Neural crest cell (in vitro differentiated cells): ENCODE results near the gene SLAIN1. TPM values are rescaled to one million over a fixed set of nuclear protein-coding genes. Genes with fewer than 3 reads are reported as not detected.

Experiments used
- DNase-seq: peaks from one replicate; pipeline ENCODE4 v3.0.0; 2021; ENCODE audit warnings: low read depth, mixed read lengths, low spot score
- H3K27ac Mint-ChIP-seq: one replicate; pipeline ENCODE4 v1.8.0; 2021; ENCODE audit warnings: mild to moderate bottlenecking, mixed read lengths; ENCODE audit not compliant: unreplicated experiment
- H3K27me3 Mint-ChIP-seq: 2 replicates; pipeline ENCODE4 v1.8.0; 2021; ENCODE audit warnings: low read depth, mild to moderate bottlenecking, mixed read lengths
- H3K36me3 Mint-ChIP-seq: 2 replicates; pipeline ENCODE4 v1.8.0; 2021; ENCODE audit warnings: low read depth, mild to moderate bottlenecking, mixed read lengths
- H3K4me1 Mint-ChIP-seq: 2 replicates; pipeline ENCODE4 v1.8.0; 2021; ENCODE audit warnings: mixed read lengths
- H3K4me3 Mint-ChIP-seq: one replicate; pipeline ENCODE4 v1.8.0; 2021; ENCODE audit warnings: mild to moderate bottlenecking, mixed read lengths
- H3K9me3 Mint-ChIP-seq: 2 replicates; pipeline ENCODE4 v1.8.0; 2021; ENCODE audit warnings: mixed read lengths
- total RNA-seq: library from RNA; stranded (reverse); gene quantifications from 2 replicates; pipeline ENCODE4 v1.2.1, GENCODE V29; 2021
- TF ChIP-seq, protein P1 (sequence below): fragments of 200-600 bp; sonication (generic); conservative IDR thresholded peaks from 2 replicates; pipeline ENCODE4 v1.5.0; 2021; ENCODE audit warnings: antibody characterized with exemption, mild to moderate bottlenecking

SLAIN1 gene
- total RNA-seq, 1 donor from 2014 or later, result 38.7 TPM

DNA sequence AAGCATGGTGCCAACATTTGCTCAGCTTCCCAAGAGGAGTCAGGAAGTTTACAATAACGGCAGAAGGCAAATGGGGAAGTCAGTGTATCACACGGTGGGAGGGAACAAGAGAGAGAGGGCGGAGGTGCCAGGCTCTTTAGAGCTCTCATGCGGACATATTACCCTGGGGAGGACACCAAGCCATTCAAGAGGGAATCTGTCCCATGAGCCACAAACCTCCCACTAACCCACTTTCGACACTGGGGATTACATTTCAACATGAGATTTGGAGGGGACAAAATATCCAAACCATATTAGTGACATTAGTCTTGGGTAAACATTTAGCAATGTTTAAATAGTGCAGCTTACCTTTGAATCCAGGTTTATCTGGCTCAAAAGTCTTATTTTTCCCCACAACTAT lies 69.9 kb downstream of the SLAIN1 start:
- Mint-ChIP-seq H3K4me1 (no peaks in the 10 kb centered on the region), H3K4me3 (no peak overlapping the region), H3K9me3 (peaks cover 4% of the 10 kb centered on the region), H3K36me3 (peaks cover 44% of the 10 kb centered on the region), H3K27ac (no peak overlapping the region), H3K27me3 (no peaks in the 10 kb centered on the region)
- DNase-seq, result no peak
- TF ChIP-seq, protein P1, sequence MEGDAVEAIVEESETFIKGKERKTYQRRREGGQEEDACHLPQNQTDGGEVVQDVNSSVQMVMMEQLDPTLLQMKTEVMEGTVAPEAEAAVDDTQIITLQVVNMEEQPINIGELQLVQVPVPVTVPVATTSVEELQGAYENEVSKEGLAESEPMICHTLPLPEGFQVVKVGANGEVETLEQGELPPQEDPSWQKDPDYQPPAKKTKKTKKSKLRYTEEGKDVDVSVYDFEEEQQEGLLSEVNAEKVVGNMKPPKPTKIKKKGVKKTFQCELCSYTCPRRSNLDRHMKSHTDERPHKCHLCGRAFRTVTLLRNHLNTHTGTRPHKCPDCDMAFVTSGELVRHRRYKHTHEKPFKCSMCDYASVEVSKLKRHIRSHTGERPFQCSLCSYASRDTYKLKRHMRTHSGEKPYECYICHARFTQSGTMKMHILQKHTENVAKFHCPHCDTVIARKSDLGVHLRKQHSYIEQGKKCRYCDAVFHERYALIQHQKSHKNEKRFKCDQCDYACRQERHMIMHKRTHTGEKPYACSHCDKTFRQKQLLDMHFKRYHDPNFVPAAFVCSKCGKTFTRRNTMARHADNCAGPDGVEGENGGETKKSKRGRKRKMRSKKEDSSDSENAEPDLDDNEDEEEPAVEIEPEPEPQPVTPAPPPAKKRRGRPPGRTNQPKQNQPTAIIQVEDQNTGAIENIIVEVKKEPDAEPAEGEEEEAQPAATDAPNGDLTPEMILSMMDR, result no peak

DNA sequence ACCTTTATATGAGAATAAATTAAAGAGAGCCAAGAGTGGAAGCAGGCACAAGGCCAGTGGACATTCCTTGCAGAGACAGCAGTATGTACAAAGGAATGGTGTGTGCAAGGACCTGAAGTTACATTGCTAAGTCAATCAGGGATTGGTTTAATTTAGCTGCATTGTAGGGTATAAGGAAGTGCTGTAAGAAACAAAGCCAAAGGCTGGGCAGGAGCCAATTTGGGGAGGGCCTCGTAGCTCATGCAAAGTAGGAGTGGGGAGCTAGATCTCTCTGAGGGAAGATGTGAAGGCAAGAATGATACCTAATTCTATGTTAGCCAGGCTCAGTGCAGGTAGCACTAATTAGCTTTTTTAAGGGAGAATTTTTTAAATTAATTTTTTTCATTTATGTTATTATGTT lies 76.7 kb downstream of the SLAIN1 start:
- Mint-ChIP-seq H3K4me3 (no peak overlapping the region), H3K9me3 (peaks cover 2% of the 10 kb centered on the region), H3K27ac (no peak overlapping the region), H3K36me3 (peaks cover 4% of the 10 kb centered on the region), H3K27me3 (no peaks in the 10 kb centered on the region), H3K4me1 (peaks cover 9% of the 10 kb centered on the region)
- no peak for DNase-seq
- TF ChIP-seq, protein P1, result no peak

DNA sequence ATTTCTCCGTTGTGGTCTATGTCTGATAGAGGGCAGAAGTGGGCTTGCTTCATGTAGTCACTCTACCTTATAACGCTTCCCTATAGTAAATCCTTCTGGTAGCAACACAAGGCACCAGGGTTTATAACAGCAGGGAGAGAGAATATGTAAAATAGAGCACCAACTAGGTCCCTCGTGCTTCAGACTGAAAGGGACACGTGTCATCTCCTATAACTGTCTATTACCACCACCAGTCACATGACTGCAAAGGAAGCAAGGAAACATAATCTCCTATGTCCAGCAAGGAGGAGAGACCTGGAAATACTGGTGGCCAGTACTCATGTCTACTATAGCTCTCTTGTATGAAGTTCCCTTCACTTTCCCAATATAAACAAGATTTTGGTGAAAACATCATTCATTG lies 79.2 kb downstream of the SLAIN1 start:
- DNase-seq, result no peak
- Mint-ChIP-seq H3K4me3 (no peak overlapping the region), H3K4me1 (peaks cover 25% of the 10 kb centered on the region), H3K27me3 (no peaks in the 10 kb centered on the region), H3K9me3 (no peaks in the 10 kb centered on the region), H3K27ac (no peak overlapping the region), H3K36me3 (peaks cover 3% of the 10 kb centered on the region)
- TF ChIP-seq, protein P1, result no peak

DNA sequence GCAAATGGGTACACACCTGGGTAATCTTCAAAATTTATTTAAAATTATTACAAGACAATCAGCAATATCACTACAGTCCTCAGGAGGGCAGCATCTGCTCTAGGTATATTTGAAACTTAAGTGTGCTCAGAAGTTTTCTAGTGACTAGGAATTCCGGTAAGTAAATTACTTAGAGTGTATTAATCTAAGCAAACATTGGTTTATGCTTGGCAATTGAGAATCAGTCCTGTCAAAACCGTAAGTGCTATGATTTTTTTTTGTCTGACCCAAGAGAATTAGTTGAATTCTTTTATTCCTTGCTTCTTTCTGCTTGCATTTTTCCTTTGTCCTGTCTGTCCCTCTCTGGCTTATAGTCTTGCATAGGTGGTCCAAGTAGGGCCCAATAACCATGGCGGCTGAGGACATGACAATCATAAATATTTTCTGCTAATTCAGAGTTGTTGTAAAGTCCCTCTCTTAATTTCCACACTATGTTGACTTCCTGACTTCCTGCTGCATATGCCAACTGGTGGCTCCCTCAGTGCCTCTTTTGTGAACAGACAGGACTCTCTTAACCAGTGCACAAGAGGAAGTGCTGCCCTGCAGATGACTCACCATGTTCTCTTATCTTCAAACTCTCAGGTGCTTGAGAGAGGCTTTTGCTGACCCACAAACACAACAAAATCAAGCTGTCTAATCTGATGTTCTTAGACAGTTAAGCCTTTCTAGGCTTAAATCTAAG lies 82.2 kb downstream of the SLAIN1 start:
- peak; percentile 32 for DNase-seq
- peaks cover 8% of the 10 kb centered on the region for H3K9me3 Mint-ChIP-seq
- H3K36me3 Mint-ChIP-seq, result peaks cover 14% of the 10 kb centered on the region
- H3K27ac Mint-ChIP-seq, result no peak overlapping the region
- no peaks in the 10 kb centered on the region for H3K27me3 Mint-ChIP-seq
- TF ChIP-seq, protein P1, result peak; percentile 92
- H3K4me1 Mint-ChIP-seq, result peaks cover 48% of the 10 kb centered on the region
- H3K4me3 Mint-ChIP-seq, result no peak overlapping the region

GRCh38 chr13:77781808-77782207 lies 84.3 kb downstream of the SLAIN1 start:
- Mint-ChIP-seq H3K4me3 (no peak overlapping the region), H3K9me3 (peaks cover 14% of the 10 kb centered on the region), H3K27ac (no peak overlapping the region), H3K36me3 (peaks cover 14% of the 10 kb centered on the region), H3K4me1 (peaks cover 54% of the 10 kb centered on the region), H3K27me3 (no peaks in the 10 kb centered on the region)
- no peak for DNase-seq
- TF ChIP-seq, protein P1, result no peak
